Right renal pelvis (tissue), 4 donors: ENCODE measurements around the gene SPTB. TPM values are rescaled to one million over a fixed set of nuclear protein-coding genes. Genes with fewer than 3 reads are reported as not detected.

Experiments used
- DNase-seq, 4 donors: peaks; one replicate each; pipeline ENCODE4 v3.0.0-alpha.2; 2013; ENCODE audit warnings: low read depth in 4 of 4, low spot score in 3 of 4, missing footprints in 1 of 4
- polyA plus RNA-seq, 4 donors: library from polyadenylated mRNA; unstranded; fragments of 120-200 nt; gene quantifications; one replicate each; pipeline ENCODE4 v1.2.1, GENCODE V29; 2013; ENCODE audit not compliant: insufficient read length in 4 of 4

SPTB gene
- polyA plus RNA-seq, 4 donors = 11.0 to 16.9 (median 12.1) TPM

- no peak for DNase-seq
These were observed 110.3 kb downstream of the SPTB start for GRCh38 chr14:64769096-64770020.

GRCh38 chr14:64768401-64769095 lies 111.2 kb downstream of the SPTB start:
- DNase-seq = no peak

GRCh38 chr14:64767215-64767964 lies 112.3 kb downstream of the SPTB start:
- no peak for DNase-seq

GRCh38 chr14:64766430-64767151 lies 113.1 kb downstream of the SPTB start:
- no peak for DNase-seq

GRCh38 chr14:64765740-64766302 lies 113.9 kb downstream of the SPTB start:
- no peak for DNase-seq

- peak; percentile 73 to 82 (median 77) for DNase-seq
These were observed 114.8 kb downstream of the SPTB start for GRCh38 chr14:64764641-64765520.

GRCh38 chr14:64763801-64764621 lies 115.7 kb downstream of the SPTB start:
- DNase-seq = no peak

- DNase-seq = no peak
These were observed 116.5 kb downstream of the SPTB start for GRCh38 chr14:64763085-64763782.

- peak; percentile 86 to 90 (median 89) for DNase-seq
These were observed 117.4 kb downstream of the SPTB start for GRCh38 chr14:64762044-64763034.

GRCh38 chr14:64761441-64762043 lies 118.2 kb downstream of the SPTB start:
- no peak for DNase-seq

GRCh38 chr14:64760916-64761315 lies 118.8 kb downstream of the SPTB start:
- no peak for DNase-seq

GRCh38 chr14:64760146-64760755 lies 119.5 kb downstream of the SPTB start:
- no peak for DNase-seq

- no peak for DNase-seq
These were observed 120.2 kb downstream of the SPTB start for GRCh38 chr14:64759555-64759938.

- no peak for DNase-seq
These were observed 120.8 kb downstream of the SPTB start for GRCh38 chr14:64758691-64759554.
